Ecto neural progenitor cell (in vitro differentiated cells): Measurements from ENCODE around the gene MYO1E.
"Not testable (repeated sequence)": the region's sequence is repeated elsewhere in the genome, so short reads cannot be mapped to it uniquely, and the experiment has no call there.

Experiments
- DNase-seq: peaks from one replicate; pipeline ENCODE4 v3.0.0-alpha.2; 2018; ENCODE audit warnings: low spot score

Gene MYO1E

DNA sequence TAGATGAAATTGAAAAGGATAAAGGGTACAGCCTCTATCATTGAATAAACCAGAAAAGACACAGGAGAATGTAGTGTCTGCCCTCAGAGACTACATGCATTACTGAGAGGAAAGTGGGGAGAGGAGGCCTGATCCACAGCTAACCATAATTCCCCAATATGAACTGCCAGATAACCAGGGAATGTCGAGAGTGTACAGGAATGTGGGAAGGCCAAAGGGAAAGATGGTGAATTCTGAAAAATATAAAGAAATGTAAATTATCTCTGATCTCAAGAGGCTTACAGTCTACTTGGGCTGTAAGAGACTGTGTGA lies 22.3 kb downstream of the MYO1E start:
- DNase-seq: no peak

DNA sequence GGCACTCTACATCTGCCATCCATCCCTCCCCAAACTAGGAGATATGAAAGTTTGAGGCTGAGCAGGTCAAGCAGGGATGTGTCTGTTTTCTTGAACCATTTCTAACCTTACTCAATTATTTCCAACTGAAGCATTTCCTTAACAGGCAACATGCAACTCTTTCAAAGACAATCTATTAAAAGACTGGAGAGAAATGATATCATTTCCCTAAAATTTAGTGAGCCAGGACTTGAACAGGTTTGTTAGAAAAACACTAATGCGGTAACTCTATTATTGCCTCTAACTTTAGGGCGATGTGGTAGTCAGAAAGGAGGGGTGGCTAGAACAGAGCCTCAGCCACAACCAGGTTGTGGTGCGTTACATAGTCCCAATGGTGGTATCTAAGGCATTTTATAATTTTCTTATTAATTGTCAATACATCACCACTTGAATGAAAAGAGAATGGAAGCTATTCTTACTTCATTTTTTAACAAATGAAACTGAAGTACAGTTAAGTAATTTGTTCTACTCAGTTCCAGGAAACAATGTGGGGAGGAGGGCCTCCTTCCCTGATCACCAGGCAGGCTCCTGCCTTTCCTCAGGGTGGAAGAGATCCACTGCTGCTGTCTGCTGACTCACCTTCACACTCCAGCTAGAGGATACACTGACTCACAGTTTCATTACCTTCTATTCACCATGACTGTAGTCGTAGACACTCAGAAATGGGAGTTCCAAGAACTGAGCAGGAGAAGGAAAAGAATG lies 22.8 kb downstream of the MYO1E start:
- DNase-seq: no peak

DNA sequence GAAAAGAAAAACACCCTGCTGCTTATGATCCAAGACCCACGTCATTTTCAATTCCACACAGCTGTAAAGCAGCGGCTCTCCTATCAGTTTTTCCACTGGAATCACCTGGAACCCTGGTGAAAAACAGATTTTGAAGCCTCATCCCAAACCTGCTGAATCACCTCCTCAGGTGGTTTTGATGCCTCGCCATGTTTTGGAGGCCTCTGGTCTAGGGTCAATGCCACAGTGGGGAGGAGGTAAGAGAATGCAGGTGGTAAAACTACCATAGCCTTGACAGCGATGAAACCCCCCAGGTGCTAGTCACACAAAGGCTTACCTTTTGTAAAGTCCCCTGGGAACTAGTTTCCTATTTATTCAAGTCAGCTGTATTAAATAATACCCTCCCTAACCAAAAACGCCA lies 24.8 kb downstream of the MYO1E start:
- DNase-seq: no peak

DNA sequence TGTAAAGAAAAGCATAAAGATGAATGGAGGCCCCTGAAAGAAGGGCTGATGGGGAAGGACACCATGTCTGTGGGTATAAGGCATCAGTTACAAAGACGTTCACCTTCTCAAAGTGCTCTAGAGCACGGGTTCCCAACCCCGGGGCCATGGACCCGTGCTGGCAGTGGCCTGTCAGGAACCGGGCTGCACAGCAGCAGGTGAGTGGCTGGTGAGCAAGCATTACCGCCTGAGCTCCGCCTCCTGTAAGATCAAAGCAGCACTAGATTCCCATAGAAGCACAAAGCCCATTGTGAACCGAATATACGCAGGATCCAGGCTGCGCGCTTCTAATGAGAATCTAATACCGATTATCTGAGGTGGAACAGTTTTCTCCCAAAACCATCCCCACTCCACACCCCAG lies 25.7 kb downstream of the MYO1E start:
- DNase-seq: no peak

DNA sequence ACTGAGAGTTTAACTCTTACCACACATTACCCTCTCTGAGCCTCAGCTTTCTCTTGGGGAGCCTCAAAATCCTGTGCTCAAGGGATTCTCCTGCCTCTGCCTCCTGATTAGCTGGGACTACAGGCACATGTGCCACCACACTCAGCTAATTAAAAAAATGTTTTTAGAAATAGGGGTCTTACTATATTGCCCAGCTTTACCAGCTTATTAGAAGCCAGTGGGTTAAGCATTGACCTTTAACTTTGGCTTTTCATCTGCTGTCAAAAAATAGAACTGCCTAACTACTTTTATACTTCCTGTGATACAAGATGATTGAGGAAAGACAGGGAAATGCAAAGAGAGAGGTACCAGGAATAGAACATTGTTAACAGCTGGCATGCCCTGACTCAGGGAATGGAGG lies 27.3 kb downstream of the MYO1E start:
- no peak for DNase-seq

DNA sequence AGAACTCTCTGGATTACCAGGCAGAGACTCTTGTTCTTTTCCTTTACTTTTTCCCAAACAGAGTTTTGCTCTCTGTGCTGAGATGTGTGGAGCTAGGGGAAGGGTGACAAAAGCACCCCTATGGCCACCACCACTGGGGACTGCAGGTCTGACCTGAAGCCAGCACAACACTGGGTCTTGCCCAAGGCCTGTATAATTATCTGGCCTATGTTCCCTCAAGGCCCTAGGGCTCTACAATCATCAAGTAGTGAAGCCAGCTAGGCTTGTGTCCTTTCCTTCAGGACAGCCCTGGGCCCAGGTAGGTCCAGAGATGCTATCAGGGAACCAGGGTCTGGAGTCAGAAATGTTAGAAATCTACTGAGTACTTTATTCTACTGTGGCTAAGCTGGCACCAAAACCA lies 28.4 kb downstream of the MYO1E start:
- no peak for DNase-seq

DNA sequence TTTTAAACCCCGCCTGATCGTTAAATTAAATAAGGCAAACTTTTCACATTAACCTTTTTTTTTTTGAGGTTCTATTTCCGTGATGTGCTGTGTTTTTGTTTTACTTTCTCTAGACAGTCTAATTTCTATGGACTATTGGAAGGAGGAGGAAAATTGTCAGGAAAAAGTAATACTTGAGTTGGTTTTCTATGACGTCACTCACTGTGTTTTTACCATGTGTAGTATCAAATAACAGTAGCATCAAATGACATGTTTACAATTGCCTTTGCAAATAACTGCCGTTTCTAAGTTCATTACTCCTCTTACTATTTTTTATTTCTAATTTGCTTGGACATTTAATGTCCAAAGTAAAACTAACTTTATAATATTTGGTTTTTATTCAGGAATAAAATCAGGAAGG lies 32.3 kb downstream of the MYO1E start:
- DNase-seq: no peak

DNA sequence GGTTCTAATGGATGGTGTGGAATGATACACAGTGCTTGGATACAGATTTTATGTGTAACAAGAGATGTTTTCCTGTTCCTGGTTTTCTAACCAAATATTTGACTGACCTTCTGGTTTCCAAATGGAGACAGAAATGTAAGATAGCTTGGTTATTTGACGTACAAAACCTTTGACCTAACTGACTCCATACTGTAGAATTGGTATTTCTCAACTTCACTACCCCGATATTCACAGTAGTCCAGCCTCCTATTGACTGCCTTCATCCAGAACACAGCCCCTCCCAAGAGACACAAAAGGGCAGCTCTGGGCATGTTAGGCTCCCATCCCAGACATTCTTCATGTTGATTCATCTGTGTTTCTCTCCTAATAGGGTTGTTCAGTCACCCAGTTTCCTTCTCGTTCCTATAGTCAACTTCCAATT lies 33.4 kb downstream of the MYO1E start:
- no peak for DNase-seq

DNA sequence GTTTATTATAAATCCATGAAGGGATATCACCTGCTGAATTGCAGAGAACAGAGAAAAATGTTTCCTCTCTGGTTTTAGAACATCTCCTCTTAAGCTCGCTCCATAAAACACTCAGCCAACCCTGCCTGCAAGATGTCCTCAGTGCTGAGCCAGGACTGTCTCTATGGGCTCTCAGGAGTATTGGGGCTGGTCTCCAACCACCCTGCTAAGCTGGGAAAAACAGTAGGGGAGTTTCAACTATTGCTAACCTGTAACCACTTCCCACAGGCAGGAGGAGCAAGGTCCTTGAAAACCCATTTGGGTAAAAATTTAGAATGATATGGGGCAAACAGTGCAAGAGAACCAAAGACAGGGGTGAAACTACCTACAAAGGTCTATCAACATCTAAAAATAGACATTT lies 34.3 kb downstream of the MYO1E start:
- no peak for DNase-seq

DNA sequence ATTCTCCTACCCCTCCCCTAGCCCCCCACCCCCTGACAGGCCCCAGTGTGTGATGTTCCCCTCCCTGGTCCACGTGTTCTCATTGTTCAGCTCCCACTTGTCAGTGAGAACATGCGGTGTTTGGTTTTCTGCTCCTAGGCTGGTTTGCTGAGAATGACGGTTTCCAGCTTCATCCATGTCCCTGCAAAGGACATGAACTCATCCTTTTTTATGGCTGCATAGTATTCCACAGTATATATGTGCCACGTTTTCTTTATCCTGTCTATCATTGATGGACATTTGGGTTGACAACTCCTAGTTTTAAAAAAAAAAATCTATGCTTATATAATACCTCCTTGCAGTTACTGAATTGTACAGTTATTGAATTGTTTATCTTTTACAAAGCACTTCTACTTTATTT lies 35.9 kb downstream of the MYO1E start:
- DNase-seq: not testable (repeated sequence)

DNA sequence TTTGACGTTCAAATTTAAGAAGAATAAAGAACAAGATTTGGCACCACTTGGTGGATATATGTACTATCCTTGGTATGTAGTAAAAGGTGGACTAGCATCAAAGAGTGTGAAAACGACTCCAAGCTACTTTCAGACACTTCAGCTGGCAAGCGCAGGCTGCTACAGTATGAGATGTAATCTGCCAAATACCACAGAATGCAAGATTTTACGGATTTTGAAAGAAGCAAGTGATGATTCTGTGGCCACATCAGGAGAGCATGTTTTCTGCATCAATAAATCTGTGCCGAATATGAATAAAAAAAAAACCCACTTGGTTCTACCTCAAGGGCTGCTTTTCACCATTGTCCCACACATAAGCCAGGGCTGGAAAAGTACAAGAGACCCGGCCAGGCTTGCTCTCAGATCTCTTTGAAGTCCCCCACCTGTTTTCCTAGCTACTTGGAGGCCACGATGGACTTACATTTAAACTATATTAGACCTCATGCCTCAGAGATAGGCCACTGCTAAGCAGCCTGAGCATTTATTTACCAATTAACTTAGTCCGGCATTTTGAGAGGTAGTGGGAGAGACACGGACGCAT lies 37.4 kb downstream of the MYO1E start:
- DNase-seq: no peak

DNA sequence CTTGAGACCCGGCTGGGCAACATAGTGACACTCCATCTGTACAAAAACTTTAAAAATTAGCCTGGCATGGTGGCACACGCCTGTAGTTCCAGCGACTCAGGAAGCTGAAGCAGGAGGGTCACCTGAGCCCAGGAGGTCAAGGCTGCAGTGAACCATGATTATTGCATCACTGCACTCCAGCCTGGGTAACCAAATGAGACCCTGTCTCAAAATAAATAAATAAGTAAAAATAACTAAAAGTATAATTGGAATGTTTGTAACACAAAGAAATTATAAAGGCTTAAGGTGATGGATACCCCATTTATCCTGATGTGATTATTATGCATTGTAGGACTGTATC lies 38.6 kb downstream of the MYO1E start:
- DNase-seq: no peak

DNA sequence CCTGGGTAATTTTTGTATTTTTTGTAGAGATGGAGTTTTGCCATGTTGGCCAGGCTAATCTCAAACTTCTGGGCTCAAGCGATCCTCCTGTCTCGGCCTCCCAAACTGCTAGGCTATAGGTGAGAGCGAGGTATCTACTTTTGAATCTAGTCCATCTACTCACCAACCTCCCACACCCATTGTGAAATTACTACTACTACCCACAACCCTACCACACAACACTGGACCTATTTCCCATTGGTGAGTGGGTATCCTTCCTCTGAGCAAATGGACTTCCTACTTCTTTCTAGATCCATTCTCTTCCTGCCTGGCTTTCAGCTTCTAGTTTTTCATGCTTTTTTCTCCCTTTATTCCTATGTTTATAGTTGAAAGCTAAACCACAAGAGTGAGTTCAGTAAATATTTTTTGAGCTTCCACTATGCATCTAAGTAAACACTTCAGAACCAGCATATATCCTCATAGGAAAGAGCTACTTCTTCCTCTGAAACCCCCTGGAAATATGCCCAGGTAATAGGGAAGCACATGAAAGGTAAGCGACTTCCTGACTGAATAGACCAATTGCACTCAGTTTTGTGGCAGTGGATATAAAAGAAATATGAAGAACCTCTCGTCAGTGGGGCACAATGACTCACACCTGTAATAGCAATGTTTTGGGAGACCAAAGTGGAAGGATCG lies 39.1 kb downstream of the MYO1E start:
- no peak for DNase-seq

DNA sequence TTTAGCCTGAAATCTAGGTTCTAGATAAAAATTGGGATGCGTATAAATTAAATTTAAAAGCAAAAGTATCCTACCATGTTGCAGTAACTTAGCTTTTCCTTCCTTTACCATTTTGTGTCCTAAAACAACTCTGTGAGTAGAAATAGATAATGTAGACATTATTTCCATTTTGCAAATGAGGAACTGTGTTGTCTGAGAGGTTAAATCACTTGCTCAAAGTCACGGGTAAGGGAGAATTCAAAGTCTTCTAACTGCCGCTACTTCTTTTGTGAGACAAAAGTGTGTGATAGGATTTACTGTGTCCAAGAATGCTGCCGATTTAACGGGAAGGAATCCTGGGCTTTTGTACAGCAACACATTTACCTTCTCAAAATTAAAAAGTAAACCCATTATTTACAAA lies 40.7 kb downstream of the MYO1E start:
- no peak for DNase-seq

DNA sequence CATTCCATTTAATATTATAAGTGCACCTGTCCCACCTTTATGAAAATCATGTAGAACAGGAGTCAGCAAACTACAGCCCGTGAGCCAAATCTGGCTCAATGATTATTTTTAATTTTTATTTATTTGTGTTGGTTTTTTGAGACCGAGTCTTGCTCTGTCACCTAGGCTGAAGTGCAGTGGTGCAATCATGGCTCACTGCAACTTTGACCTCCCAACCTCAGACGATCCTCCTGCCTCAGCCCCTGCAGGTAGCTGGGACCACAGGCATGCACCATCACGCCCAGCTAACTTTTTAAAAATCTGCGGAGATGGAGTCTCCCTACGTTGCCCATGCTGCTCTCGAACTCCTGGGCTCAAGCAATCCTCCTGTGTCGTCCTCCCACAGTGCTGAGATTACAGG lies 42.0 kb downstream of the MYO1E start:
- DNase-seq: no peak

DNA sequence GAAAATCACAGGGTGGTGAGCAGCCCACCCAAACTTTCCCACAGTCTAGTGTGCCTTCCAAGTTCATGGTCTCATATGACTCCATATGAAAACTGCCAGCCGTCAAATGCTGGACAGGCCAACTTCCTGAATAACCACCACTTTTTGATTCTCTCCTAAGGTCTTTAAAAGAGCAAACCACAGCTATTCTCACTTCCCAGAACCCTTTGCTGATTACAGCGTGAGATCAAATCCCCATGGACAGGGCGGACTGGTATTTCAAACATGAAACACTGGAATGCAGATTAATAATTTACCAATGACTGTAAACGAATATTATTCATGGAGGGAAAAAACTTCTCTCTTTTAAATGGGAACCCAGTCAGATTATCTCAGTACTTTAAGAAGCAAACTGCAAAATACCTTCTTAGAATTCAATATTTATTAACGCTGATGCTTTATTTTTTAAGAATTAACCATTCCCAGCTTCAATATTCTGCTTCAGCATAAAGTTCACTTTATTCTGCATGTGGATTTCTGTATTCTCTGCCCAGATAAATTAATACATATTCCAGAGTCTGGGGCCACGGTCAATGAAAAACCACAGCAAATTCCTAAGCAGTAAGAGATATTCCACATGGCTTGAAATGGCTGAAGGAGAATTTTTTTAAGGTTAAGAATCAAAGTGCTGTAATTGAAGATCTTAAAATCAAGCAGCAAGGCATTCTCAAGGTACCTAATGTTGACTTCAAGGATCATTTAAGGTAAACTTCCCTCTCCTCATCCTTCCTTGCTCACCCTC lies 42.9 kb downstream of the MYO1E start:
- DNase-seq: no peak

DNA sequence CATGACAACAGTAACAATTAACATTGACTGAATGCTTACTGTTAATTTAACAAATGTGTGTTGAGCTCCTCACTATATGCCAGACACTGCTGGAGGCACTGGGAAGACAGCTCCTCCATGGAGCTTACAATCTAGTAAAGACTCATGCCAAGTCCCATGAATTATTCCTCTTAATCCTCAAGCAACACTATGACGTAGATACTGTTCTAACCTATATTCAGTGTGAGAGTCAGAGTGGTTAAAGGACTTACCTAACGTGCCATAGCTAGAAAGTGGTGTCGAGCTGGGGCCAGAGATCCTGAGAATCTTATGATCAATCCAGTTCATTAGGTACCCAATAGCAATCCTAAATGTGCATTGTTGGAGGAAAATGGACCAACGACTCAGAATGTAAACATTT lies 43.6 kb downstream of the MYO1E start:
- no peak for DNase-seq

DNA sequence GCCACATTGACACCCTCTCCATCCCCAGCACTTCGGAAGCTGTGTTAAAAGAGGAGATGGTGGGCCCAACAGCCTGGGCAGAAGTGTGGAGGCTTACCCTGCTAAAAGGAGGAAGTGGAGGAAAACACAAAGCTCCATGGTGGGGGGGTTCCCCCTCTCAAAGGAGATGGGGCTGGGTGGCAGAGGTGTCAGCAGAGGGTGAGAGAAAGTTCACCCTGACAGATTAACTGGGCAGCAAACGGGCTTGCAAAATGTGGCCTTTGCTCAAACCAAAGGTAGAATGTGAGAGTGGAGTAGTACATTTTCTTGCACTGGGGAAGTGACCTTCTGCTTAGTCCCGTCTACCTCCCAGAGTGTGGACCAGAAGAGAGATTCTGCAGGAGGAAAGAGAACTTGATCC lies 44.7 kb downstream of the MYO1E start:
- no peak for DNase-seq

DNA sequence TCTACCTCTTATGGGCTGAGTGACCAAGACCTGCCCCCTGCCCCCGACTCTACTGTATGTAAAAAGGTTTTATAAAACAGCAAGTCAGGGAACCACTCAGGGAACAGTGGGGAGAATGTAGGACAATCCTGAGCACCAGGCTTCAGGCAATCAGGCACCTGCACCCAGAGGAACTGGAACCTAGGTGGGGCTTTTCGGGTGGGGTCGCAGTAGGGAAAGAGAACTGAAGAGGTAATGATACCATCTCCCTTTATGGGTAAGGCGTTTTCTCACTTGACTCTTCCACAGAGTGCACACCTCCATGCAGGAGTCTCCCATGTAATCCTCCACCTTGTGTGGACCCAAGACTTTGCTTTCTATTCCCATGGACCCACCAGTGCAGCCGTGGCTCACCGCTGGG lies 45.8 kb downstream of the MYO1E start:
- DNase-seq: no peak

DNA sequence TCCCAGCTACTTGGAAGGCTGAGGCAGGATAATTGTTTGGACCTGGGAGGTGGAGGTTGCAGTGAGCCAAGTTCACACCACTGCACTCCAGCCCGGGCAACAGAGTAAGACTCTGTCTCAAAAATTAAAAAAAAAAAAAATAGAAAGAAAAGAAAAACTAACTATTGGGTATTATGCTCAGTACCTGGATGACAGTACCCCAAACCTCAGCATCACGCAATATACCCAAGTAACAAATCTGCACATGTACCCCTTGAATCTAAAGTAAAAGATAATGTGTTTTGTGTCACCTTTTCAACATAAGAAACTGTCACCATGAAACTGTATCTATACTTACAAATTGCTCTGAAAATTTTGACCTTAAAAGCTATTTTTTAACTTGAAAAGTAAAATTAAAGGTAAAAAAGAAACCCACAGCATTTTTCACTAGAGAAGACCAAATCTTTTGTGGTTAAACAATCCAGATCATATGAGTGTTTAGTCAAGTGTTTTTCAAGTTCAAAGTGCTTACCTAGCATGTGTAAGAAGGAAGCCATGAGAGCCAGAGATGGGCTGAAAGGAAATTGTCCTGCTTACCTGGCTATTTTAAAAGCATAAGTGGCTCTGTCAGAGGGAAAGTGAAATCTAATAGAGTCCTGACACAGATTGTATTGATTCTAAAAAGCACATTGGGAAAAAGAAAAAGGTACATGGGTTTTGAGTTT lies 50.5 kb downstream of the MYO1E start:
- no peak for DNase-seq

DNA sequence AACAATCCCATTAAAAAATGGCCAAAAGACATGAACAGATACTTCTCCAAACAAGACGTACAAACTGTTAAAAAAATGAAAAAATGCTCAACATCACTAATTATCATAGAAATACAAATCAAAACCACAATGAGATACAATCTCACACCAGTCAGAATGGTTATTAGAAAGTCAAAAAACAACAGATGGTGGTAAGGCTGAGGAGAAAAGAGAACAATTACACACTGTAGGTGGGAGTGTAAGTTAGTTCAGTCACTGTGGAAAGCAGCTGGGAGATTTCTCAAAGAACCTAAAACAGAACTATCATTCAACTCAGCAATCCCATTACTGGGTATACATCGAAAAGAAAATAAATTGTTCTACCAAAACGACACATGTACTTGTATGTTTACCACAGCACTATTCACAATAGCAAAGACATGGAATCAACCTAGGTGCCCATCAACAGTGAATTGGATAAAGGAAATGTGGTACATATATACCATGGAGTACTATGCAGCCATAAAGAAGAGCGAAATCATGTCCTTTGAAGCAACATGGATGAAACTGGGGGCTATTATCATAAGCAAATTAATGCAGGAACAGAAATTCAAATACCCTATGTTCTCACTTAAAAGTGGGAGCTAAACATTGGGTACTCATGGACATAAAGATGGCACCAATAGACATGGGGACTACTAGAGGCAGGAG lies 51.5 kb downstream of the MYO1E start:
- DNase-seq: no peak

DNA sequence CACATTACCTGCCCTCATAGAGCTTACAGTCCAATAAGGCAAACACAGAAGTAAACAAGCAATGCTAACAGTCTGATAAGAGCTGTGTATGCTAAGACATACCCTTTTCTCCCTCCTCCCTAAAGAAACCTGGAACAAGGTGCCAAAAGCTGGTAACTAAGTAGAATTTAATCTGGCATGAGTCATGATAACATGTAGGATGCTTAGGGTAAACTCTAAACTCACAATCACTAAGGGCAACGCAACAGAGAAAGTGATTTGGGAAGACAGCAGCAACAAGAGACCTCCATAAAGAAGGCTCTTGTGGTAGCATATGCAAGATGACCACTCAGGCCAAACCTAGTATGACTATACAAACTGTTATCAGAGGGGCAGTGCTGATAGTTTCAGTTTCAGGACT lies 55.5 kb downstream of the MYO1E start:
- DNase-seq: no peak
